ENCODE data around the gene CCDC85B. TPM values are rescaled to one million over a fixed set of nuclear protein-coding genes. Genes with fewer than 3 reads are reported as not detected.

The CCDC85B gene
- total and polyA plus RNA-seq, 2 of the 8 experiments (the other 6 are each of a cell fraction or from before 2014, with no cell fraction given) = 19.8 to 30.8 TPM

DNA sequence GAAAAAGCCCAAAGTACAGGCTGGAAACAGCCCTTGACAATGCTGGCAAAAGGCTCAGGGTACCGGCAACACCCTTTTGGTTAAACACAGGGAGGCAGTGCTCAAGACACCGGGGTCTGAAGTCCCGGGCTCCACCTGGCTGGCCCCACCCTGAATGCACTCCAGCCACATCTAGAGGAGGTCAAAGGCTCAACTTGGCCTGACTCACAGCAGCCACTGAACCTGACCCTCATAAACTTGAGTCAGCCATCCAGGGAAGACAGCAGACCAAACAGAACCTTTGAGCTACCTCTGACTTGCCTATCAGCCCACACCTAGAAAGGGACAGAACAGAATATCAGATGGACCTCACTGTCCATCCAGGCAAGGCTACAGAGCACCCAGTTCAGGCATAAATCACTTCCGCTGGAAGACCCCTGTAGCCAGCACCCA, 36.3 kb upstream of the CCDC85B start (continued):
- TF ChIP-seq USF2 (IDR thresholded peaks at IDR 0.05; ENCODE audit: low read length) = no peak
- TF ChIP-seq FOSL1 (IDR thresholded peaks at IDR 0.05; ENCODE audit: insufficient read depth, low read depth, low read length) = no peak
- TF ChIP-seq ASH2L (IDR thresholded peaks at IDR 0.05; ENCODE audit: low read length) = no peak
- no peak for TF ChIP-seq RXRA (IDR thresholded peaks at IDR 0.05; ENCODE audit: insufficient read depth, low read depth, low read length)
- TF ChIP-seq, protein P1, sequence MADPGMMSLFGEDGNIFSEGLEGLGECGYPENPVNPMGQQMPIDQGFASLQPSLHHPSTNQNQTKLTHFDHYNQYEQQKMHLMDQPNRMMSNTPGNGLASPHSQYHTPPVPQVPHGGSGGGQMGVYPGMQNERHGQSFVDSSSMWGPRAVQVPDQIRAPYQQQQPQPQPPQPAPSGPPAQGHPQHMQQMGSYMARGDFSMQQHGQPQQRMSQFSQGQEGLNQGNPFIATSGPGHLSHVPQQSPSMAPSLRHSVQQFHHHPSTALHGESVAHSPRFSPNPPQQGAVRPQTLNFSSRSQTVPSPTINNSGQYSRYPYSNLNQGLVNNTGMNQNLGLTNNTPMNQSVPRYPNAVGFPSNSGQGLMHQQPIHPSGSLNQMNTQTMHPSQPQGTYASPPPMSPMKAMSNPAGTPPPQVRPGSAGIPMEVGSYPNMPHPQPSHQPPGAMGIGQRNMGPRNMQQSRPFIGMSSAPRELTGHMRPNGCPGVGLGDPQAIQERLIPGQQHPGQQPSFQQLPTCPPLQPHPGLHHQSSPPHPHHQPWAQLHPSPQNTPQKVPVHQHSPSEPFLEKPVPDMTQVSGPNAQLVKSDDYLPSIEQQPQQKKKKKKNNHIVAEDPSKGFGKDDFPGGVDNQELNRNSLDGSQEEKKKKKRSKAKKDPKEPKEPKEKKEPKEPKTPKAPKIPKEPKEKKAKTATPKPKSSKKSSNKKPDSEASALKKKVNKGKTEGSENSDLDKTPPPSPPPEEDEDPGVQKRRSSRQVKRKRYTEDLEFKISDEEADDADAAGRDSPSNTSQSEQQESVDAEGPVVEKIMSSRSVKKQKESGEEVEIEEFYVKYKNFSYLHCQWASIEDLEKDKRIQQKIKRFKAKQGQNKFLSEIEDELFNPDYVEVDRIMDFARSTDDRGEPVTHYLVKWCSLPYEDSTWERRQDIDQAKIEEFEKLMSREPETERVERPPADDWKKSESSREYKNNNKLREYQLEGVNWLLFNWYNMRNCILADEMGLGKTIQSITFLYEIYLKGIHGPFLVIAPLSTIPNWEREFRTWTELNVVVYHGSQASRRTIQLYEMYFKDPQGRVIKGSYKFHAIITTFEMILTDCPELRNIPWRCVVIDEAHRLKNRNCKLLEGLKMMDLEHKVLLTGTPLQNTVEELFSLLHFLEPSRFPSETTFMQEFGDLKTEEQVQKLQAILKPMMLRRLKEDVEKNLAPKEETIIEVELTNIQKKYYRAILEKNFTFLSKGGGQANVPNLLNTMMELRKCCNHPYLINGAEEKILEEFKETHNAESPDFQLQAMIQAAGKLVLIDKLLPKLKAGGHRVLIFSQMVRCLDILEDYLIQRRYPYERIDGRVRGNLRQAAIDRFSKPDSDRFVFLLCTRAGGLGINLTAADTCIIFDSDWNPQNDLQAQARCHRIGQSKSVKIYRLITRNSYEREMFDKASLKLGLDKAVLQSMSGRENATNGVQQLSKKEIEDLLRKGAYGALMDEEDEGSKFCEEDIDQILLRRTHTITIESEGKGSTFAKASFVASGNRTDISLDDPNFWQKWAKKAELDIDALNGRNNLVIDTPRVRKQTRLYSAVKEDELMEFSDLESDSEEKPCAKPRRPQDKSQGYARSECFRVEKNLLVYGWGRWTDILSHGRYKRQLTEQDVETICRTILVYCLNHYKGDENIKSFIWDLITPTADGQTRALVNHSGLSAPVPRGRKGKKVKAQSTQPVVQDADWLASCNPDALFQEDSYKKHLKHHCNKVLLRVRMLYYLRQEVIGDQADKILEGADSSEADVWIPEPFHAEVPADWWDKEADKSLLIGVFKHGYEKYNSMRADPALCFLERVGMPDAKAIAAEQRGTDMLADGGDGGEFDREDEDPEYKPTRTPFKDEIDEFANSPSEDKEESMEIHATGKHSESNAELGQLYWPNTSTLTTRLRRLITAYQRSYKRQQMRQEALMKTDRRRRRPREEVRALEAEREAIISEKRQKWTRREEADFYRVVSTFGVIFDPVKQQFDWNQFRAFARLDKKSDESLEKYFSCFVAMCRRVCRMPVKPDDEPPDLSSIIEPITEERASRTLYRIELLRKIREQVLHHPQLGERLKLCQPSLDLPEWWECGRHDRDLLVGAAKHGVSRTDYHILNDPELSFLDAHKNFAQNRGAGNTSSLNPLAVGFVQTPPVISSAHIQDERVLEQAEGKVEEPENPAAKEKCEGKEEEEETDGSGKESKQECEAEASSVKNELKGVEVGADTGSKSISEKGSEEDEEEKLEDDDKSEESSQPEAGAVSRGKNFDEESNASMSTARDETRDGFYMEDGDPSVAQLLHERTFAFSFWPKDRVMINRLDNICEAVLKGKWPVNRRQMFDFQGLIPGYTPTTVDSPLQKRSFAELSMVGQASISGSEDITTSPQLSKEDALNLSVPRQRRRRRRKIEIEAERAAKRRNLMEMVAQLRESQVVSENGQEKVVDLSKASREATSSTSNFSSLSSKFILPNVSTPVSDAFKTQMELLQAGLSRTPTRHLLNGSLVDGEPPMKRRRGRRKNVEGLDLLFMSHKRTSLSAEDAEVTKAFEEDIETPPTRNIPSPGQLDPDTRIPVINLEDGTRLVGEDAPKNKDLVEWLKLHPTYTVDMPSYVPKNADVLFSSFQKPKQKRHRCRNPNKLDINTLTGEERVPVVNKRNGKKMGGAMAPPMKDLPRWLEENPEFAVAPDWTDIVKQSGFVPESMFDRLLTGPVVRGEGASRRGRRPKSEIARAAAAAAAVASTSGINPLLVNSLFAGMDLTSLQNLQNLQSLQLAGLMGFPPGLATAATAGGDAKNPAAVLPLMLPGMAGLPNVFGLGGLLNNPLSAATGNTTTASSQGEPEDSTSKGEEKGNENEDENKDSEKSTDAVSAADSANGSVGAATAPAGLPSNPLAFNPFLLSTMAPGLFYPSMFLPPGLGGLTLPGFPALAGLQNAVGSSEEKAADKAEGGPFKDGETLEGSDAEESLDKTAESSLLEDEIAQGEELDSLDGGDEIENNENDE (IDR thresholded peaks at IDR 0.05; ENCODE audit: insufficient replicate concordance, low read length) = no peak

All from H1 (cell line).